Measurements from ENCODE around the gene ADGRB3. TPM values are rescaled to one million over a fixed set of nuclear protein-coding genes. Genes with fewer than 3 reads are reported as not detected.

Gene ADGRB3
- total RNA-seq, 1 donor from 2014 or later = not detected

GRCh38 chr6:68852791-68853190 lies 217.7 kb downstream of the ADGRB3 start:
- TF ChIP-seq, protein P1, sequence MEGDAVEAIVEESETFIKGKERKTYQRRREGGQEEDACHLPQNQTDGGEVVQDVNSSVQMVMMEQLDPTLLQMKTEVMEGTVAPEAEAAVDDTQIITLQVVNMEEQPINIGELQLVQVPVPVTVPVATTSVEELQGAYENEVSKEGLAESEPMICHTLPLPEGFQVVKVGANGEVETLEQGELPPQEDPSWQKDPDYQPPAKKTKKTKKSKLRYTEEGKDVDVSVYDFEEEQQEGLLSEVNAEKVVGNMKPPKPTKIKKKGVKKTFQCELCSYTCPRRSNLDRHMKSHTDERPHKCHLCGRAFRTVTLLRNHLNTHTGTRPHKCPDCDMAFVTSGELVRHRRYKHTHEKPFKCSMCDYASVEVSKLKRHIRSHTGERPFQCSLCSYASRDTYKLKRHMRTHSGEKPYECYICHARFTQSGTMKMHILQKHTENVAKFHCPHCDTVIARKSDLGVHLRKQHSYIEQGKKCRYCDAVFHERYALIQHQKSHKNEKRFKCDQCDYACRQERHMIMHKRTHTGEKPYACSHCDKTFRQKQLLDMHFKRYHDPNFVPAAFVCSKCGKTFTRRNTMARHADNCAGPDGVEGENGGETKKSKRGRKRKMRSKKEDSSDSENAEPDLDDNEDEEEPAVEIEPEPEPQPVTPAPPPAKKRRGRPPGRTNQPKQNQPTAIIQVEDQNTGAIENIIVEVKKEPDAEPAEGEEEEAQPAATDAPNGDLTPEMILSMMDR (IDR thresholded peaks at IDR 0.05; ENCODE audit: insufficient read depth, low read length, severe bottlenecking) = no peak
- Histone ChIP-seq H3K4me3 (ENCODE audit: low read depth, low read length) (no peak overlapping the region), H3K27me3 (ENCODE audit: control insufficient read depth, insufficient read depth, low read length) (no peaks in the 10 kb centered on the region), H3K36me3 (ENCODE audit: control insufficient read depth, insufficient read depth, low read length) (no peaks in the 10 kb centered on the region)
- FAIRE-seq (no peak), DNase-seq (ENCODE audit: low read depth) (no peak)

DNA sequence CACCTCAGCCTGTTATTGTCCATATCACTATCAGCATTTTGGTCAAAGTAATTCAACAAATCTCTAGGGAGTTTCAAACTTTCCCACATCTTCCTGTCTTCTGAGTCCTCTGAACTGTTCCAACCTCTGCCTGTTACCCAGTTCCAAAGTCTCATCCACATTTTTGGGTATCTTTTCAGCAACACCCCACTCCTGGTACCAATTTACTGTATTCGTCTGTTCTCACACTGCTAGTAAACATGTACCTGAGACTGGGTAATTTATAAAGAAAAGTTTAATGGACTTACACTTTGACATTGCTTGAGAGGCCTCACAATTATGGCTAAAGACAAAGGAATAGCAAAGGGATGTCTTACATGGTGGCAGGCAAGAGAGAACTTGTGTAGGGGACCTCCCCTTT lies 224.2 kb downstream of the ADGRB3 start:
- H3K36me3 ChIP-seq (ENCODE audit: control insufficient read depth, insufficient read depth, low read length) = no peaks in the 10 kb centered on the region
- no peaks in the 10 kb centered on the region for H3K27me3 ChIP-seq (ENCODE audit: control insufficient read depth, insufficient read depth, low read length)
- DNase-seq (ENCODE audit: low read depth) (no peak), FAIRE-seq (no peak)
- TF ChIP-seq, protein P1 (IDR thresholded peaks at IDR 0.05; ENCODE audit: insufficient read depth, low read length, severe bottlenecking) = no peak
- H3K4me3 ChIP-seq (ENCODE audit: low read depth, low read length) = no peak overlapping the region

GRCh38 chr6:68868646-68869045 lies 233.6 kb downstream of the ADGRB3 start:
- no peak overlapping the region for H3K4me3 ChIP-seq (ENCODE audit: low read depth, low read length)
- FAIRE-seq = no peak
- no peaks in the 10 kb centered on the region for H3K27me3 ChIP-seq (ENCODE audit: control insufficient read depth, insufficient read depth, low read length)
- no peaks in the 10 kb centered on the region for H3K36me3 ChIP-seq (ENCODE audit: control insufficient read depth, insufficient read depth, low read length)
- TF ChIP-seq, protein P1 (IDR thresholded peaks at IDR 0.05; ENCODE audit: insufficient read depth, low read length, severe bottlenecking) = no peak
- DNase-seq (ENCODE audit: low read depth) = no peak

- Histone ChIP-seq H3K36me3 (ENCODE audit: control insufficient read depth, insufficient read depth, low read length) (no peaks in the 10 kb centered on the region), H3K27me3 (ENCODE audit: control insufficient read depth, insufficient read depth, low read length) (no peaks in the 10 kb centered on the region), H3K4me3 (ENCODE audit: low read depth, low read length) (no peak overlapping the region)
- no peak for DNase-seq (ENCODE audit: low read depth)
- TF ChIP-seq, protein P1 (IDR thresholded peaks at IDR 0.05; ENCODE audit: insufficient read depth, low read length, severe bottlenecking) = no peak
- no peak for FAIRE-seq
Measured at GRCh38 chr6:68873236-68873635, 238.2 kb downstream of the ADGRB3 start.

DNA sequence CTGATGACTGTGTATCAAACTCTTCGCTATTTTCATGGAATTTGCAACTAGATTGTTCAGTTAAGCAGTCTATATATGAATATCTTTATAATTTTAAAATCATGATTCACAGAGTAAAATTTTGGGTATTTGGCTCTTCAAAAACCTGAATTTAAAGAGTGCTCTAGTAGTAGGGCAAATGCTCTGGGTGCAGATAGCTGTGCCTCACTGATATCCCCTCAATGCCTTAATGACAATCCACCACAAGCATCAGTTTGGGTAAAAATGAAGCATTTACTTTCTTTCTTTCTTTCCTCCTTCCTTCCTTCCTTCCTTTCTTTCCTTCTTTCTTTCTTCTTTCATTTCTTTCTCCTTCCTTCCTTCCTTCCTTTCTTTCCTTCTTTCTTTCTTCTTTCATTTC lies 239.7 kb downstream of the ADGRB3 start:
- H3K36me3 ChIP-seq (ENCODE audit: control insufficient read depth, insufficient read depth, low read length) = no peaks in the 10 kb centered on the region
- FAIRE-seq (no peak), DNase-seq (ENCODE audit: low read depth) (no peak)
- TF ChIP-seq, protein P1 (IDR thresholded peaks at IDR 0.05; ENCODE audit: insufficient read depth, low read length, severe bottlenecking) = no peak
- H3K27me3 ChIP-seq (ENCODE audit: control insufficient read depth, insufficient read depth, low read length) = no peaks in the 10 kb centered on the region
- H3K4me3 ChIP-seq (ENCODE audit: low read depth, low read length) = no peak overlapping the region

- TF ChIP-seq, protein P1 (IDR thresholded peaks at IDR 0.05; ENCODE audit: insufficient read depth, low read length, severe bottlenecking) = no peak
- no peak for FAIRE-seq
Measured at GRCh38 chr6:68875403-68875802, 240.3 kb downstream of the ADGRB3 start.

More at GRCh38 chr6:68875403-68875802, 240.3 kb downstream of the ADGRB3 start:
- Histone ChIP-seq H3K27me3 (ENCODE audit: control insufficient read depth, insufficient read depth, low read length) (no peaks in the 10 kb centered on the region), H3K4me3 (ENCODE audit: low read depth, low read length) (no peak overlapping the region), H3K36me3 (ENCODE audit: control insufficient read depth, insufficient read depth, low read length) (no peaks in the 10 kb centered on the region)
- no peak for DNase-seq (ENCODE audit: low read depth)

Measured in bronchial epithelial cell (primary cell).